H9 (cell line): Measurements from ENCODE around the gene FARP1. TPM values are rescaled to one million over a fixed set of nuclear protein-coding genes. Genes with fewer than 3 reads are reported as not detected.

Experiments used
- DNase-seq: peaks from one replicate; pipeline ENCODE4 v3.0.0-alpha.2; 2017
- H2AFZ ChIP-seq: one replicate; pipeline ENCODE4 v1.6.1; 2013; ENCODE audit warnings: mild to moderate bottlenecking, low read length, control low read depth, moderate library complexity
- H2AK5ac ChIP-seq: 2 replicates; pipeline ENCODE4 v1.6.1; 2013; ENCODE audit warnings: low read length, control low read depth, mixed read lengths; ENCODE audit not compliant: insufficient read length
- H2BK120ac ChIP-seq: one replicate; pipeline ENCODE4 v1.6.1; 2013; ENCODE audit warnings: low read depth, mild to moderate bottlenecking, low read length, control low read depth, inconsistent platforms; ENCODE audit not compliant: poor library complexity, severe bottlenecking
- H2BK12ac ChIP-seq: 2 replicates; pipeline ENCODE4 v1.6.1; 2013; ENCODE audit warnings: low read length, control low read depth, mixed read lengths, low read depth; ENCODE audit not compliant: insufficient read length
- H2BK15ac ChIP-seq: 2 replicates; pipeline ENCODE4 v1.6.1; 2013; ENCODE audit warnings: low read depth, low read length, control low read depth
- H2BK20ac ChIP-seq: one replicate; pipeline ENCODE4 v1.6.1; 2013; ENCODE audit warnings: low read depth, mild to moderate bottlenecking, low read length, control low read depth, inconsistent platforms; ENCODE audit not compliant: poor library complexity, severe bottlenecking
- H2BK5ac ChIP-seq: 2 replicates; pipeline ENCODE4 v1.6.1; 2013; ENCODE audit warnings: low read length, control low read depth, mixed read lengths; ENCODE audit not compliant: insufficient read length
- H3K14ac ChIP-seq: 2 replicates; pipeline ENCODE4 v1.6.1; 2013; ENCODE audit warnings: low read length, control low read depth; ENCODE audit not compliant: insufficient read depth
- H3K18ac ChIP-seq: 2 replicates; pipeline ENCODE4 v1.6.1; 2013; ENCODE audit warnings: low read depth, mild to moderate bottlenecking, mixed read lengths, low read length, control low read depth; ENCODE audit not compliant: insufficient read length
- H3K23ac ChIP-seq: 2 replicates; pipeline ENCODE4 v1.6.1; 2013; ENCODE audit warnings: low read length, control low read depth, mixed read lengths, low read depth; ENCODE audit not compliant: insufficient read length
- H3K23me2 ChIP-seq: 2 replicates; pipeline ENCODE4 v1.6.1; 2013; ENCODE audit warnings: low read depth, mild to moderate bottlenecking, mixed read lengths, low read length, control low read depth; ENCODE audit not compliant: insufficient read length, poor library complexity, severe bottlenecking
- H3K27ac ChIP-seq: 2 replicates; pipeline ENCODE4 v1.5.1; 2013; ENCODE audit warnings: low read length, control low read depth, mixed read lengths, low read depth; ENCODE audit not compliant: insufficient read length
- H3K27me3 ChIP-seq: 2 replicates; pipeline ENCODE4 v1.6.1; 2013; ENCODE audit warnings: low read length, control low read depth, inconsistent platforms; ENCODE audit not compliant: insufficient read depth
- H3K4ac ChIP-seq: 2 replicates; pipeline ENCODE4 v1.6.1; 2013; ENCODE audit warnings: low read depth, mild to moderate bottlenecking, control low read depth, inconsistent platforms, low read length, moderate library complexity
- H3K4me1 ChIP-seq: 2 replicates; pipeline ENCODE4 v1.6.1; 2013; ENCODE audit warnings: low read length, control low read depth, inconsistent platforms; ENCODE audit not compliant: insufficient read depth
- H3K4me2 ChIP-seq: 2 replicates; pipeline ENCODE4 v1.6.1; 2013; ENCODE audit warnings: low read length, control low read depth, mixed read lengths; ENCODE audit not compliant: insufficient read length, insufficient read depth
- H3K56ac ChIP-seq: 2 replicates; pipeline ENCODE4 v1.6.1; 2013; ENCODE audit warnings: low read depth, mild to moderate bottlenecking, mixed read lengths, low read length, control low read depth; ENCODE audit not compliant: insufficient read length
- H3K79me1 ChIP-seq: 2 replicates; pipeline ENCODE4 v1.6.1; 2013; ENCODE audit warnings: low read depth, mild to moderate bottlenecking, moderate library complexity, low read length, control low read depth, inconsistent platforms; ENCODE audit not compliant: insufficient read depth, poor library complexity, severe bottlenecking
- H3K79me2 ChIP-seq: 2 replicates; pipeline ENCODE4 v1.6.1; 2013; ENCODE audit warnings: low read length, control low read depth, inconsistent platforms; ENCODE audit not compliant: insufficient read depth
- H3K9ac ChIP-seq: 2 replicates; pipeline ENCODE4 v1.6.1; 2013; ENCODE audit warnings: low read length, control low read depth, mixed read lengths; ENCODE audit not compliant: insufficient read length; ENCODE audit errors: extremely low read depth
- H3K9me3 ChIP-seq: one replicate; pipeline ENCODE4 v1.6.1; 2013; ENCODE audit warnings: low read depth, low read length, inconsistent platforms; ENCODE audit not compliant: control insufficient read depth
- H3T11ph ChIP-seq: one replicate; pipeline ENCODE4 v1.6.1; 2013; ENCODE audit warnings: mild to moderate bottlenecking, low read length, control low read depth, inconsistent platforms
- H4K20me1 ChIP-seq: one replicate; pipeline ENCODE4 v1.6.1; 2013; ENCODE audit not compliant: control insufficient read depth, insufficient read length, insufficient read depth
- H4K5ac ChIP-seq: 2 replicates; pipeline ENCODE4 v1.6.1; 2013; ENCODE audit warnings: low read depth, mild to moderate bottlenecking, mixed read lengths, low read length, control low read depth; ENCODE audit not compliant: insufficient read length
- H4K8ac ChIP-seq: replicated peaks from 2 replicates; pipeline ENCODE4 v1.6.1; 2013; ENCODE audit warnings: low read length, control low read depth, mixed read lengths, low read depth; ENCODE audit not compliant: insufficient read length
- H4K91ac ChIP-seq: 2 replicates; pipeline ENCODE4 v1.6.1; 2013; ENCODE audit warnings: low read depth, mild to moderate bottlenecking, moderate library complexity, mixed read lengths, low read length, control low read depth; ENCODE audit not compliant: insufficient read length
- H3K27ac Mint-ChIP-seq, 3 experiments: 2 replicates in 2 of 3; 3 replicates in 1 of 3; pipeline ENCODE4 v1.8.0; 2020 to 2021; ENCODE audit warnings: mixed read lengths in 3 of 3, mild to moderate bottlenecking in 1 of 3, moderate library complexity in 1 of 3
- H3K27me3 Mint-ChIP-seq: 2 replicates; pipeline ENCODE4 v1.8.0; 2021; ENCODE audit warnings: low read depth, mild to moderate bottlenecking, moderate library complexity, mixed read lengths
- H3K36me3 Mint-ChIP-seq, 3 experiments: 2 replicates in 2 of 3; 3 replicates in 1 of 3; pipeline ENCODE4 v1.8.0; 2020 to 2021; ENCODE audit warnings: low read depth in 3 of 3, mixed read lengths in 3 of 3; ENCODE audit not compliant: insufficient read depth in 1 of 3
- H3K4me1 Mint-ChIP-seq, 2 experiments: 2 replicates each; pipeline ENCODE4 v1.8.0; 2020; ENCODE audit warnings: mixed read lengths in 2 of 2
- H3K4me3 Mint-ChIP-seq, 2 experiments: 2 replicates in 1 of 2; 3 replicates in 1 of 2; pipeline ENCODE4 v1.8.0; 2020 to 2021; ENCODE audit warnings: mild to moderate bottlenecking in 2 of 2, mixed read lengths in 2 of 2, moderate library complexity in 1 of 2
- H3K9me3 Mint-ChIP-seq, 2 experiments: 2 replicates in 1 of 2; 3 replicates in 1 of 2; pipeline ENCODE4 v1.8.0; 2020; ENCODE audit warnings: mild to moderate bottlenecking in 2 of 2, mixed read lengths in 2 of 2, moderate library complexity in 1 of 2
- CTCF ChIP-seq: fragments of 200-600 bp; sonication (generic); conservative IDR thresholded peaks from 3 replicates; pipeline ENCODE4 v1.8.0; 2021; ENCODE audit warnings: antibody characterized with exemption, mild to moderate bottlenecking
- WGBS: extraction: QIAGEN DNeasy Blood & Tissue Kit; methylation state at CpG from one replicate; pipeline ENCODE4 v1.1.7; 2013; ENCODE audit warnings: missing lambda C conversion rate, low lambda C conversion rate, mixed read lengths; ENCODE audit not compliant: insufficient read length; ENCODE audit errors: extremely low coverage; 5-methylcytosine and 5-hydroxymethylcytosine counted together
- total RNA-seq: library from RNA; stranded (reverse); gene quantifications from 2 replicates; pipeline ENCODE4 v1.2.1, GENCODE V29; 2021

FARP1 gene
- total RNA-seq, 1 experiment from 2014 or later: 95.9 TPM

- Histone ChIP-seq H3K23me2 (no peaks in the 10 kb centered on the region), H3K4me1 (peaks cover 7% of the 10 kb centered on the region; the same call in 1 of the 2 replicates), H3K4me2 (no peak overlapping the region), H4K20me1 (no peaks in the 10 kb centered on the region), H3K56ac (no peak overlapping the region), H3K9ac (no peak overlapping the region), H3K23ac (no peak overlapping the region), H3K14ac (no peak overlapping the region), H2AK5ac (no peak overlapping the region), H2BK5ac (no peak overlapping the region), H2BK120ac (no peak overlapping the region), H3K9me3 (no peaks in the 10 kb centered on the region), H3K79me1 (peaks cover 3% of the 10 kb centered on the region), H2BK12ac (no peak overlapping the region), H4K5ac (no peak overlapping the region), H4K8ac (no peak overlapping the region), H3K27me3 (no peaks in the 10 kb centered on the region), H2BK15ac (no peak overlapping the region), H2BK20ac (no peak overlapping the region), H3K27ac (no peak overlapping the region), H3K4ac (no peak overlapping the region), H3T11ph (no peak overlapping the region), H4K91ac (no peak overlapping the region), H3K79me2 (peaks cover 29% of the 10 kb centered on the region; the same call in 1 of the 2 replicates), H3K18ac (no peak overlapping the region), H2AFZ (no peak overlapping the region)
- TF ChIP-seq CTCF: no peak
- no peak for DNase-seq
- Mint-ChIP-seq H3K27ac (peak overlapping the region in 1 of 3 experiments; percentile 1; a peak in 2 of 7 replicates), H3K4me3 (no peak overlapping the region), H3K36me3 (no peaks in the 10 kb centered on the region; a peak in 1 of 7 replicates), H3K9me3 (no peaks in the 10 kb centered on the region), H3K27me3 (no peaks in the 10 kb centered on the region), H3K4me1 (peaks cover 69 to 80% of the 10 kb centered on the region in 2 experiments)
- WGBS: no CpG with 5 or more reads among the region's 8 CpGs
Measured at GRCh38 chr13:98490866-98491265, 348.0 kb downstream of the FARP1 start.
